DND-41 (cell line): ENCODE results near the gene RETNLB.

Experiments
- ATAC-seq: fragments of 200-7000 bp; cut with Tn5 transposase; 3 replicates; pipeline ENCODE4 v1.9.1; 2021; ENCODE audit warnings: low read depth; ENCODE audit not compliant: insufficient read depth
- DNase-seq: peaks from one replicate; pipeline ENCODE4 v3.0.0-alpha.2; 2020
- H2AFZ ChIP-seq: 2 replicates; pipeline ENCODE4 v1.6.0; 2012; ENCODE audit warnings: low read depth, low read length
- H3K27ac ChIP-seq: 2 replicates; pipeline ENCODE4 v1.5.1; 2012; ENCODE audit warnings: low read length, inconsistent platforms
- H3K27me3 ChIP-seq: fragments of 200-600 bp; sonication (generic); 2 replicates; pipeline ENCODE4 v1.6.0; 2012; ENCODE audit warnings: low read length, mild to moderate bottlenecking, inconsistent platforms; ENCODE audit not compliant: insufficient read depth, poor library complexity
- H3K36me3 ChIP-seq: 2 replicates; pipeline ENCODE4 v1.5.1; 2012; ENCODE audit warnings: low read length, inconsistent platforms; ENCODE audit not compliant: insufficient read depth
- H3K4me1 ChIP-seq: 2 replicates; pipeline ENCODE4 v1.5.1; 2012; ENCODE audit warnings: mild to moderate bottlenecking, low read length; ENCODE audit not compliant: insufficient read depth
- H3K4me2 ChIP-seq: 2 replicates; pipeline ENCODE4 v1.6.0; 2012; ENCODE audit warnings: mild to moderate bottlenecking, moderate library complexity, low read length, inconsistent platforms; ENCODE audit not compliant: insufficient read depth
- H3K4me3 ChIP-seq, 2 experiments: fragments of 200-600 bp in 1 of 2; shearing (Covaris generic) in 1 of 2; 2 replicates each; pipeline ENCODE4 v1.5.1; 2012 to 2016; ENCODE audit warnings: inconsistent platforms in 2 of 2, low read length in 2 of 2, mild to moderate bottlenecking in 2 of 2, low read depth in 1 of 2, moderate library complexity in 1 of 2
- H3K79me2 ChIP-seq: 2 replicates; pipeline ENCODE4 v1.6.0; 2012; ENCODE audit warnings: low read length, inconsistent platforms; ENCODE audit not compliant: insufficient read depth
- H3K9ac ChIP-seq: 2 replicates; pipeline ENCODE4 v1.6.0; 2012; ENCODE audit warnings: low read depth, mild to moderate bottlenecking, inconsistent platforms, low read length, moderate library complexity
- H3K9me3 ChIP-seq: 2 replicates; pipeline ENCODE4 v1.5.1; 2012; ENCODE audit warnings: low read length, moderate library complexity, mild to moderate bottlenecking, inconsistent platforms; ENCODE audit not compliant: insufficient read depth, severe bottlenecking
- H4K20me1 ChIP-seq: 2 replicates; pipeline ENCODE4 v1.6.0; 2012; ENCODE audit warnings: low read length; ENCODE audit not compliant: insufficient read depth
- CTCF ChIP-seq: IDR thresholded peaks from 2 replicates; pipeline ENCODE4 v1.5.1; 2012; ENCODE audit warnings: borderline replicate concordance, low read length, moderate library complexity, mild to moderate bottlenecking; ENCODE audit not compliant: poor library complexity, severe bottlenecking; ENCODE audit errors: extremely low read depth
- EZH2 ChIP-seq: IDR thresholded peaks from 3 replicates; pipeline ENCODE4 v1.6.1; 2012; ENCODE audit warnings: borderline replicate concordance, low read depth, mild to moderate bottlenecking, moderate library complexity, low read length, inconsistent platforms; ENCODE audit not compliant: severe bottlenecking

The RETNLB gene

GRCh38 chr3:108713009-108713516 is 44.1 kb downstream of the RETNLB start:
- no peak for TF ChIP-seq CTCF
- TF ChIP-seq EZH2: no peak
- no peaks in the 10 kb centered on the region for H4K20me1 ChIP-seq
- H3K36me3 ChIP-seq: no peaks in the 10 kb centered on the region
- no peaks in the 10 kb centered on the region for H3K27me3 ChIP-seq
- H3K27ac ChIP-seq: no peak overlapping the region
- ATAC-seq (no peak), DNase-seq (no peak)
- no peak overlapping the region for H3K9ac ChIP-seq
- no peak overlapping the region for H3K4me2 ChIP-seq
- H3K9me3 ChIP-seq: no peaks in the 10 kb centered on the region
- H3K4me1 ChIP-seq: no peaks in the 10 kb centered on the region
- no peaks in the 10 kb centered on the region for H3K79me2 ChIP-seq
- no peak overlapping the region for H2AFZ ChIP-seq
- H3K4me3 ChIP-seq: no peak overlapping the region
